Measurements from ENCODE around the gene AUTS2.
A peak's percentile ranks its signal among the peaks of the same experiment; 100 is the strongest.

AUTS2 gene

DNA sequence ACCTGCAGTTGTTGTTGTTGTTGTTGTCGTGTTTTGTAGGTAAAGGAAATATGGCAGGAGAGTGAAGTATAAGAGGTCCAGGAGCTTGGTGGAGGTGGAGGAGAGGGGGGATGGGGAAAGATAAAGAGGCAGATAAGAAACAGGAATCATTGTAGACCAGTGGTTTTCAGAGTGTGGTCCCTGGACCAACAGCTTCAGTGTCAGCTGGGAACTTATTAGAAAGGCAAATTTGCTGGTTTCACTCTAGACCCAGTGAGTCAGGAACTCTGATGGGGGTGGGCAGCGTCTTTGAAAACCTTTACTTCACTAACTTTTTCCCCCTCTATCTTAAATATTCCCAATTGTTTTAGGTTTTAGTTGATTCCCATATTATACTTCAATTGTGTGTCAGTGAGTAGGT, 241.5 kb downstream of the AUTS2 start (continued):
- TF ChIP-seq, protein P1, sequence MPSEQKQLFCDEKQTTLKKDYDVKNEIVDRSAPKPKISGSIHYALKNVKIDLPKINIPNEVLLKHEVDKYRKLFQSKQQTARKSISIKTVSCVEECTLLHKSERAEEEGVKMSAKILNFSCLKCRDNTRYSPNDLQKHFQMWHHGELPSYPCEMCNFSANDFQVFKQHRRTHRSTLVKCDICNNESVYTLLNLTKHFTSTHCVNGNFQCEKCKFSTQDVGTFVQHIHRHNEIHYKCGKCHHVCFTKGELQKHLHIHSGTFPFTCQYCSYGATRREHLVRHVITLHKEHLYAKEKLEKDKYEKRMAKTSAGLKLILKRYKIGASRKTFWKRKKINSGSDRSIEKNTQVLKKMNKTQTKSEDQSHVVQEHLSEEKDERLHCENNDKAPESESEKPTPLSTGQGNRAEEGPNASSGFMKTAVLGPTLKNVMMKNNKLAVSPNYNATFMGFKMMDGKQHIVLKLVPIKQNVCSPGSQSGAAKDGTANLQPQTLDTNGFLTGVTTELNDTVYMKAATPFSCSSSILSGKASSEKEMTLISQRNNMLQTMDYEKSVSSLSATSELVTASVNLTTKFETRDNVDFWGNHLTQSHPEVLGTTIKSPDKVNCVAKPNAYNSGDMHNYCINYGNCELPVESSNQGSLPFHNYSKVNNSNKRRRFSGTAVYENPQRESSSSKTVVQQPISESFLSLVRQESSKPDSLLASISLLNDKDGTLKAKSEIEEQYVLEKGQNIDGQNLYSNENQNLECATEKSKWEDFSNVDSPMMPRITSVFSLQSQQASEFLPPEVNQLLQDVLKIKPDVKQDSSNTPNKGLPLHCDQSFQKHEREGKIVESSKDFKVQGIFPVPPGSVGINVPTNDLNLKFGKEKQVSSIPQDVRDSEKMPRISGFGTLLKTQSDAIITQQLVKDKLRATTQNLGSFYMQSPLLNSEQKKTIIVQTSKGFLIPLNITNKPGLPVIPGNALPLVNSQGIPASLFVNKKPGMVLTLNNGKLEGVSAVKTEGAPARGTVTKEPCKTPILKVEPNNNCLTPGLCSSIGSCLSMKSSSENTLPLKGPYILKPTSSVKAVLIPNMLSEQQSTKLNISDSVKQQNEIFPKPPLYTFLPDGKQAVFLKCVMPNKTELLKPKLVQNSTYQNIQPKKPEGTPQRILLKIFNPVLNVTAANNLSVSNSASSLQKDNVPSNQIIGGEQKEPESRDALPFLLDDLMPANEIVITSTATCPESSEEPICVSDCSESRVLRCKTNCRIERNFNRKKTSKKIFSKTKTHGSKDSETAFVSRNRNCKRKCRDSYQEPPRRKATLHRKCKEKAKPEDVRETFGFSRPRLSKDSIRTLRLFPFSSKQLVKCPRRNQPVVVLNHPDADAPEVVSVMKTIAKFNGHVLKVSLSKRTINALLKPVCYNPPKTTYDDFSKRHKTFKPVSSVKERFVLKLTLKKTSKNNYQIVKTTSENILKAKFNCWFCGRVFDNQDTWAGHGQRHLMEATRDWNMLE (tag by site-specific recombination; conservative IDR thresholded peaks at IDR 0.05; ENCODE audit: low read depth): no peak
- TF ChIP-seq ZNF776 (tag by site-specific recombination; IDR thresholded peaks at IDR 0.05; ENCODE audit: borderline replicate concordance): no peak
- TF ChIP-seq, protein P2, sequence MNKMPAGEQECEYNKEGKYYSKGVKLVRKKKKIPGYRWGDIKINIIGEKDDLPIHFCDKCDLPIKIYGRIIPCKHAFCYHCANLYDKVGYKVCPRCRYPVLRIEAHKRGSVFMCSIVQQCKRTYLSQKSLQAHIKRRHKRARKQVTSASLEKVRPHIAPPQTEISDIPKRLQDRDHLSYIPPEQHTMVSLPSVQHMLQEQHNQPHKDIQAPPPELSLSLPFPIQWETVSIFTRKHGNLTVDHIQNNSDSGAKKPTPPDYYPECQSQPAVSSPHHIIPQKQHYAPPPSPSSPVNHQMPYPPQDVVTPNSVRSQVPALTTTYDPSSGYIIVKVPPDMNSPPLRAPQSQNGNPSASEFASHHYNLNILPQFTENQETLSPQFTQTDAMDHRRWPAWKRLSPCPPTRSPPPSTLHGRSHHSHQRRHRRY (tag by site-specific recombination; IDR thresholded peaks at IDR 0.05): no peak

DNA sequence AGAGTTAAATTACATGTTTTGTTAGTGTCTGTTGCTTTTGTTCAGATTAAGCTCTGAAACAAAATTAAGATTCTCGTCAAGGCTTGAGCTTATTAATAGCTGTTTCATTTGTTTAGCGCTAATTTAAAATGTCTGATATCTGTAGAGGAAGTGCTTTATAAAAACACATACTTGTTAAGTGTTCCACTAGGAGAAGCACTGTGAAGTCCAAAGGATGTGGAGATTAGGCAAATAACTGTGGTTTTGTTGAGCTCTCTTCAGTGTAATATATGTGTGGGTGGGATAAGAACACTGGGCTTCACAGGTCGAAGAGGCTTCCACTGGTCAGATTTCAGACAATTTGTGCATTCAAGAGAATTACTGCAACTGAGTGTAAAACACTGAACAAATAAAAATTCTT, 242.0 kb downstream of the AUTS2 start:
- ChIA-PET POLR2A (no interaction called here), CTCF (interaction anchor here (0.8 kb wide), 1 partner anchor 31 kb away, joined by 3 read pairs; no protein-coding TSS in a partner anchor)
- Histone ChIP-seq H3K36me3 (ENCODE audit: control insufficient read depth in 2 of 2, insufficient read depth in 1 of 2, low read length in 2 of 2) (no peaks in the 10 kb centered on the region), H3K27ac (ENCODE audit: extremely low read depth, low read depth, low read length) (no peak overlapping the region), H3K9me3 (ENCODE audit: control insufficient read depth, insufficient read depth, low read depth, low read length) (no peaks in the 10 kb centered on the region), H3K4me1 (ENCODE audit: control insufficient read depth, insufficient read depth, low read length) (peaks cover 25% of the 10 kb centered on the region), H3K4me3 (ENCODE audit: low read depth, low read length) (no peak overlapping the region)
- TF ChIP-seq, protein P3, sequence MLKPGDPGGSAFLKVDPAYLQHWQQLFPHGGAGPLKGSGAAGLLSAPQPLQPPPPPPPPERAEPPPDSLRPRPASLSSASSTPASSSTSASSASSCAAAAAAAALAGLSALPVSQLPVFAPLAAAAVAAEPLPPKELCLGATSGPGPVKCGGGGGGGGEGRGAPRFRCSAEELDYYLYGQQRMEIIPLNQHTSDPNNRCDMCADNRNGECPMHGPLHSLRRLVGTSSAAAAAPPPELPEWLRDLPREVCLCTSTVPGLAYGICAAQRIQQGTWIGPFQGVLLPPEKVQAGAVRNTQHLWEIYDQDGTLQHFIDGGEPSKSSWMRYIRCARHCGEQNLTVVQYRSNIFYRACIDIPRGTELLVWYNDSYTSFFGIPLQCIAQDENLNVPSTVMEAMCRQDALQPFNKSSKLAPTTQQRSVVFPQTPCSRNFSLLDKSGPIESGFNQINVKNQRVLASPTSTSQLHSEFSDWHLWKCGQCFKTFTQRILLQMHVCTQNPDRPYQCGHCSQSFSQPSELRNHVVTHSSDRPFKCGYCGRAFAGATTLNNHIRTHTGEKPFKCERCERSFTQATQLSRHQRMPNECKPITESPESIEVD (tag by site-specific recombination; IDR thresholded peaks at IDR 0.05): 0 out of 2 replicates have a peak, but pooled peaks have one; percentile 36
- no peak for TF ChIP-seq ZNF473 (tag by site-specific recombination; IDR thresholded peaks at IDR 0.05)

DNA sequence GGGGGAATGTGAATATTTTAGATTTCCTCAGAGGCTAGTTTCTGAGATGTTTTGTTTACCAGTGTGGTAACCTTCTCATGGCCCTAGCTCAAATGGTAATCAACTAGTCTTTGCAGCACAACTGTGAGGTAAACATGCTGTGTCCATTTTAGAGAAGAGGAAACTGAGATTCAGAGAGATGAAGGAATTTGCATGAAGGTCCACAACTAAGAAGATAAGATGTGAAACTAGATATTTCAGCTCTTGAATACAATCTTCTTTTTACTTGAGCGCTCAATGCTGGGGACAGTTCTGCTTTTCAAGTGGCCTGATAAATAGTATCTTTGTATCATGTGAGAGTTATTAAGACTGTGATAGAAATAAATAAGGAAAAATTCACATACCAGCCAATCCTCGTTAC, 245.4 kb downstream of the AUTS2 start:
- Histone ChIP-seq H3K27ac (ENCODE audit: extremely low read depth, low read depth, low read length) (no peak overlapping the region), H3K4me3 (ENCODE audit: low read depth, low read length) (no peak overlapping the region), H3K36me3 (ENCODE audit: control insufficient read depth in 2 of 2, insufficient read depth in 1 of 2, low read length in 2 of 2) (no peaks in the 10 kb centered on the region), H3K9me3 (ENCODE audit: control insufficient read depth, insufficient read depth, low read depth, low read length) (no peaks in the 10 kb centered on the region), H3K4me1 (ENCODE audit: control insufficient read depth, insufficient read depth, low read length) (peaks cover 38% of the 10 kb centered on the region)
- TF ChIP-seq ZBTB21 (tag by site-specific recombination; IDR thresholded peaks at IDR 0.05) (no peak), ZNF302 (tag by site-specific recombination; IDR thresholded peaks at IDR 0.05; ENCODE audit: low read depth) (no peak), ZNF558 (tag by site-specific recombination; IDR thresholded peaks at IDR 0.05) (no peak), ZNF837 (tag by site-specific recombination; IDR thresholded peaks at IDR 0.05) (no peak)
- TF ChIP-seq, protein P4, sequence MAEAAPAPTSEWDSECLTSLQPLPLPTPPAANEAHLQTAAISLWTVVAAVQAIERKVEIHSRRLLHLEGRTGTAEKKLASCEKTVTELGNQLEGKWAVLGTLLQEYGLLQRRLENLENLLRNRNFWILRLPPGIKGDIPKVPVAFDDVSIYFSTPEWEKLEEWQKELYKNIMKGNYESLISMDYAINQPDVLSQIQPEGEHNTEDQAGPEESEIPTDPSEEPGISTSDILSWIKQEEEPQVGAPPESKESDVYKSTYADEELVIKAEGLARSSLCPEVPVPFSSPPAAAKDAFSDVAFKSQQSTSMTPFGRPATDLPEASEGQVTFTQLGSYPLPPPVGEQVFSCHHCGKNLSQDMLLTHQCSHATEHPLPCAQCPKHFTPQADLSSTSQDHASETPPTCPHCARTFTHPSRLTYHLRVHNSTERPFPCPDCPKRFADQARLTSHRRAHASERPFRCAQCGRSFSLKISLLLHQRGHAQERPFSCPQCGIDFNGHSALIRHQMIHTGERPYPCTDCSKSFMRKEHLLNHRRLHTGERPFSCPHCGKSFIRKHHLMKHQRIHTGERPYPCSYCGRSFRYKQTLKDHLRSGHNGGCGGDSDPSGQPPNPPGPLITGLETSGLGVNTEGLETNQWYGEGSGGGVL (tag by site-specific recombination; IDR thresholded peaks at IDR 0.05): no peak
- TF ChIP-seq, protein P5, sequence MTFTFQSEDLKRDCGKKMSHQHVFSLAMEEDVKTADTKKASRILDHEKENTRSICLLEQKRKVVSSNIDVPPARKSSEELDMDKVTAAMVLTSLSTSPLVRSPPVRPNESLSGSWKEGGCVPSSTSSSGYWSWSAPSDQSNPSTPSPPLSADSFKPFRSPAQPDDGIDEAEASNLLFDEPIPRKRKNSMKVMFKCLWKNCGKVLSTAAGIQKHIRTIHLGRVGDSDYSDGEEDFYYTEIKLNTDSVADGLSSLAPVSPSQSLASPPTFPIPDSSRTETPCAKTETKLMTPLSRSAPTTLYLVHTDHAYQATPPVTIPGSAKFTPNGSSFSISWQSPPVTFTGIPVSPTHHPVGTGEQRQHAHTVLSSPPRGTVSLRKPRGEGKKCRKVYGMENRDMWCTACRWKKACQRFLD (tag by site-specific recombination; IDR thresholded peaks at IDR 0.05): no peak
- ChIA-PET POLR2A (no interaction called here), CTCF (interaction anchor here (0.6 kb wide), 1 partner anchor 291 kb away, joined by 4 read pairs; no protein-coding TSS in a partner anchor)
